B cell (primary cell): Measurements from ENCODE around the gene DPAGT1. TPM values are rescaled to one million over a fixed set of nuclear protein-coding genes. Genes with fewer than 3 reads are reported as not detected.

Experiments used
- ATAC-seq: fragments of 200-7000 bp; cut with Tn5 transposase; one replicate; pipeline ENCODE4 v1.10.0; 2021; ENCODE audit warnings: low read depth, mild to moderate bottlenecking, moderate number of reproducible peaks, moderate library complexity
- CTCF ChIA-PET: fragments of 350-600 bp; sonication (Branson Sonifier 250); formaldehyde crosslinking; loops from one replicate; lab custom pipeline; 2021; ENCODE audit warnings: antibody characterized with exemption, inconsistent platforms; lab: Charles Lee
- POLR2A ChIA-PET: fragments of 350-600 bp; sonication (Branson Sonifier 250); formaldehyde crosslinking; loops from one replicate; lab custom pipeline; 2021; ENCODE audit warnings: antibody characterized with exemption; lab: Charles Lee
- DNase-seq: peaks from one replicate; pipeline ENCODE4 v3.0.0; 2013
- H2AFZ ChIP-seq: 2 replicates; pipeline ENCODE4 v1.6.1; 2012; ENCODE audit warnings: mild to moderate bottlenecking, low read depth, low read length; ENCODE audit not compliant: insufficient read depth, poor library complexity, severe bottlenecking
- H3K27ac ChIP-seq, 2 donors: 1 replicate in 1 of 2; 2 replicates in 1 of 2; pipeline ENCODE4 v1.5.1; 2012 to 2013; ENCODE audit warnings: low read length in 2 of 2, mild to moderate bottlenecking in 2 of 2, moderate library complexity in 1 of 2
- H3K27me3 ChIP-seq, 4 experiments: fragments of 200-600 bp in 1 of 4; sonication (generic) in 1 of 4; replicated peaks in 1 of 4; 1 replicate in 2 of 4; 2 replicates in 2 of 4; pipeline versions ENCODE4 v1.6.1 to v1.7.0; 2013 to 2016; ENCODE audit warnings: low read length in 3 of 4, mild to moderate bottlenecking in 2 of 4, mixed read lengths in 1 of 4, moderate library complexity in 1 of 4; ENCODE audit not compliant: insufficient read depth in 4 of 4, control insufficient read depth in 3 of 4; ENCODE audit errors: control extremely low read depth in 1 of 4
- H3K36me3 ChIP-seq, 2 experiments: replicated peaks in 1 of 2; 1 replicate in 1 of 2; 2 replicates in 1 of 2; pipeline versions ENCODE4 v1.6.1 to v1.7.1; 2013; ENCODE audit warnings: low read length in 1 of 2; ENCODE audit not compliant: insufficient read depth in 2 of 2, control insufficient read depth in 1 of 2; ENCODE audit errors: control extremely low read depth in 1 of 2, extremely low read depth in 1 of 2
- H3K4me1 ChIP-seq, 2 donors: fragments of 200-600 bp in 1 of 2; sonication (generic) in 1 of 2; 1 replicate in 1 of 2; 2 replicates in 1 of 2; pipeline versions ENCODE4 v1.5.1 to v1.6.1; 2013 to 2017; ENCODE audit warnings: low read length in 2 of 2; ENCODE audit not compliant: control insufficient read depth in 2 of 2, insufficient read depth in 2 of 2
- H3K4me2 ChIP-seq: replicated peaks from 2 replicates; pipeline ENCODE3; 2012; ENCODE audit warnings: mild to moderate bottlenecking, low read depth, low read length; ENCODE audit not compliant: poor library complexity, severe bottlenecking
- H3K4me3 ChIP-seq, 5 experiments: fragments of 200-600 bp in 1 of 5; sonication (generic) in 1 of 5; 1 replicate in 3 of 5; 2 replicates in 2 of 5; pipeline versions ENCODE4 v1.5.1 to v1.7.0; 2011 to 2016; ENCODE audit warnings: low read length in 4 of 5, mild to moderate bottlenecking in 4 of 5, low read depth in 2 of 5, control low read depth in 1 of 5, moderate library complexity in 1 of 5; ENCODE audit not compliant: insufficient read depth in 1 of 5; ENCODE audit errors: control extremely low read depth in 1 of 5, extremely low read depth in 1 of 5
- H3K79me2 ChIP-seq: fragments of 200-600 bp; sonication (generic); one replicate; pipeline ENCODE4 v1.6.0; 2016; ENCODE audit warnings: low read length; ENCODE audit not compliant: control insufficient read depth, insufficient read depth
- H3K9ac ChIP-seq: fragments of 200-600 bp; sonication (generic); 2 replicates; pipeline ENCODE4 v1.6.1; 2017; ENCODE audit warnings: mild to moderate bottlenecking, low read length, moderate library complexity
- H3K9me3 ChIP-seq, 3 donors: one replicate each; pipeline versions ENCODE4 v1.6.1 to v1.7.1; 2013; ENCODE audit warnings: low read length in 2 of 3; ENCODE audit not compliant: control insufficient read depth in 2 of 3, insufficient read depth in 1 of 3; ENCODE audit errors: control extremely low read depth in 1 of 3
- H4K20me1 ChIP-seq: 2 replicates; pipeline ENCODE4 v1.6.0; 2012; ENCODE audit warnings: mild to moderate bottlenecking, low read length; ENCODE audit not compliant: insufficient read depth, control insufficient read depth, poor library complexity, severe bottlenecking
- H3K27ac Mint-ChIP-seq: one replicate; pipeline ENCODE4 v1.8.0; 2021; ENCODE audit warnings: mixed read lengths
- H3K27me3 Mint-ChIP-seq: one replicate; pipeline ENCODE4 v1.8.0; 2021; ENCODE audit warnings: mixed read lengths
- H3K4me1 Mint-ChIP-seq: one replicate; pipeline ENCODE4 v1.8.0; 2021; ENCODE audit warnings: mixed read lengths
- H3K4me3 Mint-ChIP-seq: one replicate; pipeline ENCODE4 v1.8.0; 2021; ENCODE audit warnings: mixed read lengths
- H3K9me3 Mint-ChIP-seq: one replicate; pipeline ENCODE4 v1.8.0; 2022; ENCODE audit warnings: mixed read lengths; ENCODE audit not compliant: insufficient read depth
- EZH2 ChIP-seq: IDR thresholded peaks from 2 replicates; pipeline ENCODE4 v1.6.1; 2012; ENCODE audit warnings: borderline replicate concordance, low read depth, mild to moderate bottlenecking, moderate library complexity, low read length; ENCODE audit not compliant: insufficient read depth, poor library complexity, severe bottlenecking
- WGBS: methylation state at CpG from one replicate; pipeline ENCODE4 v1.1.5; 2013; ENCODE audit warnings: missing lambda C conversion rate; ENCODE audit not compliant: insufficient coverage; 5-methylcytosine and 5-hydroxymethylcytosine counted together
- intact Hi-C: fragments of 100-400 bp; cut with micrococcal nuclease; formaldehyde crosslinking; loops from one replicate; pipeline ENCODE4 v1.10.0; 2022
- polyA plus RNA-seq: library from polyadenylated mRNA; depleted of rRNA; stranded (reverse); fragments of >200 nt; gene quantifications from 2 replicates; pipeline ENCODE4 v1.2.3, GENCODE V29; 2012
- total RNA-seq, 2 donors: library from RNA; stranded (reverse); fragments of 120-200 nt in 1 of 2; gene quantifications; 1 replicate in 1 of 2; 2 replicates in 1 of 2; pipeline versions ENCODE4 v1.2.3 to v1.2.4, GENCODE V29; 2013 to 2022
- TF ChIP-seq, protein P1 (sequence below): fragments of 200-600 bp; IDR thresholded peaks from one replicate; pipeline ENCODE4 v1.8.0; 2022; ENCODE audit warnings: antibody characterized with exemption, mild to moderate bottlenecking

The DPAGT1 gene
- total and polyA plus RNA-seq, 2 donors (not counting 1 experiment from before 2014, with no cell fraction given): 38.3 to 64.3 TPM

DNA sequence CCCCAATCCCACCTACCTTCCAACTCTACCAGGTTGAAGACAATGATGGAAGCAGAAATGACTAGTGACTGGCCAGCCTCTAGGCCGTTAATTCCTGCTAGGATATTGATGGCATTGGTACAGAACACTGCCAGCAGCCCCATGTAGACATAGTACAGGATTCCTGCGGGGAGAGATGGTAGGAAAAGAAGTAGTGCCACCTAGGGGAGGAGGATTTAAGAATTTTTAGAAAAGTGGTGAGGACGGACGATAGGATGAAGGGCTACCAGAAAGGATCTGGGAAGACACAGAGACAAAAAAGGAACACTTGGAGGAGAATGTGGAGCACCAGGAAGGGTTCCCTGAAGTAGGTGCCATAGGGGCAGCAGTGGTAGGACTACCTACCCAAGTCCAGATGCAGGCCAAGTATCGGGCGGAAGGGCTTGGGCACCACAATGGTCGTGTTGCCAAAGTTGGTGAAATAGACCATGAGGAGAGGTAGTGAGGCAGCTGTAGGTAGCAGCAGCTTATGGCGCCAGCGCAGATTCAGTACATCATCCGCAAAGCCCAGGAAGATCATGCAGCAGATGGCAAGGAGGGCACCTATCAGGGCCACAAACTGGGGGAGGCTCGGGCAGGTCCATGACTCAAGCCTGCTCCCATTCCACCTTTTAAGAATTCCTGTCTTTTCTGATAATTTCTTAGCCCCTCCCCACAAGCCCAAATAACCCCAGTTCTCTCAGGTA lies 1.2 kb downstream of the DPAGT1 start:
- H3K4me1 Mint-ChIP-seq: peaks cover 61% of the 10 kb centered on the region
- peak overlapping the region; percentile 88 for H3K4me2 ChIP-seq
- no peak for DNase-seq
- intact Hi-C loops: no loop called here
- ChIA-PET POLR2A (interaction anchor here (0.5 kb wide), 1 partner anchor 87 kb away, joined by 3 read pairs; no protein-coding TSS in a partner anchor), CTCF (interaction anchor here (0.7 to 1.5 kb wide), 2 partner anchors 20 to 85 kb away, joined by 3 to 6 read pairs; partner anchors contain the start of gene HINFP)
- no peaks in the 10 kb centered on the region for H3K27me3 ChIP-seq
- H3K79me2 ChIP-seq: peaks cover 18% of the 10 kb centered on the region
- H3K27me3 Mint-ChIP-seq: no peaks in the 10 kb centered on the region
- peaks cover 28 to 43% of the 10 kb centered on the region in 2 donors for H3K4me1 ChIP-seq
- no peak for ATAC-seq
- H3K4me3 ChIP-seq: peak overlapping the region in 3 of 5 experiments; percentile 75 to 96 (median 82)
- H3K27ac ChIP-seq: no peak overlapping the region
- H3K9me3 ChIP-seq: no peaks in the 10 kb centered on the region
- H3K27ac Mint-ChIP-seq: peak overlapping the region; percentile 98
- WGBS: 58% methylated on average over 7 of the region's 11 CpGs
- H3K9ac ChIP-seq: peak overlapping the region; percentile 86
- peaks cover 11% of the 10 kb centered on the region for H4K20me1 ChIP-seq
- TF ChIP-seq, protein P1, sequence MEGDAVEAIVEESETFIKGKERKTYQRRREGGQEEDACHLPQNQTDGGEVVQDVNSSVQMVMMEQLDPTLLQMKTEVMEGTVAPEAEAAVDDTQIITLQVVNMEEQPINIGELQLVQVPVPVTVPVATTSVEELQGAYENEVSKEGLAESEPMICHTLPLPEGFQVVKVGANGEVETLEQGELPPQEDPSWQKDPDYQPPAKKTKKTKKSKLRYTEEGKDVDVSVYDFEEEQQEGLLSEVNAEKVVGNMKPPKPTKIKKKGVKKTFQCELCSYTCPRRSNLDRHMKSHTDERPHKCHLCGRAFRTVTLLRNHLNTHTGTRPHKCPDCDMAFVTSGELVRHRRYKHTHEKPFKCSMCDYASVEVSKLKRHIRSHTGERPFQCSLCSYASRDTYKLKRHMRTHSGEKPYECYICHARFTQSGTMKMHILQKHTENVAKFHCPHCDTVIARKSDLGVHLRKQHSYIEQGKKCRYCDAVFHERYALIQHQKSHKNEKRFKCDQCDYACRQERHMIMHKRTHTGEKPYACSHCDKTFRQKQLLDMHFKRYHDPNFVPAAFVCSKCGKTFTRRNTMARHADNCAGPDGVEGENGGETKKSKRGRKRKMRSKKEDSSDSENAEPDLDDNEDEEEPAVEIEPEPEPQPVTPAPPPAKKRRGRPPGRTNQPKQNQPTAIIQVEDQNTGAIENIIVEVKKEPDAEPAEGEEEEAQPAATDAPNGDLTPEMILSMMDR: no peak
- TF ChIP-seq EZH2: no peak
- peak overlapping the region; percentile 93 for H3K4me3 Mint-ChIP-seq
- H3K9me3 Mint-ChIP-seq: no peaks in the 10 kb centered on the region
- peaks cover 8 to 21% of the 10 kb centered on the region in 2 experiments for H3K36me3 ChIP-seq
- no peak overlapping the region for H2AFZ ChIP-seq

DNA sequence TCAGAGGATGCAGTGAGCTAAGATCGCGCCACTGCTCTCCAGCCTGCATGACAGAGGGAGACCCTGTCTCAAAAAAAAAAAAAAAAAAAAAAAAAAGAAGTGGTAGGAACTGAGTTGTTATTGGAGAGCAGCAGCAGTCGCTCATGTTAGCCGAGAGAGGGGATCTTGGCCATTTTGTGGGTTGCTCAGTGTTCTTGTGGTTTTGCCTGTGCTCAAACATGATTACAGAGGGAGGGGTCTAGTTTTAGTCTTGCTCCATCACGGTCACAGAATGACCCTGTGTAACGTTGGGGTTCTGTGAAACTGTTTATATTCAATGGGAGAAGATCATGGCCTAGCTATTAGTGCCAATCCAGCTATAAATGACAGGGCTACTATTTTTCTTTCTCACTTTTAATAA lies 1.9 kb downstream of the DPAGT1 start:
- Mint-ChIP-seq H3K4me3 (peak overlapping the region; percentile 4), H3K27ac (no peak overlapping the region), H3K27me3 (no peaks in the 10 kb centered on the region), H3K4me1 (peaks cover 60% of the 10 kb centered on the region), H3K9me3 (no peaks in the 10 kb centered on the region)
- Histone ChIP-seq H4K20me1 (peaks cover 11% of the 10 kb centered on the region), H3K4me2 (no peak overlapping the region), H3K27ac (no peak overlapping the region), H3K4me1 (peaks cover 28 to 43% of the 10 kb centered on the region in 2 donors), H3K36me3 (peaks cover 8 to 21% of the 10 kb centered on the region in 2 experiments), H3K79me2 (peaks cover 18% of the 10 kb centered on the region), H3K4me3 (no peak overlapping the region), H3K27me3 (no peaks in the 10 kb centered on the region), H3K9me3 (no peaks in the 10 kb centered on the region), H3K9ac (no peak overlapping the region), H2AFZ (no peak overlapping the region)
- CTCF ChIA-PET: interaction anchor here (0.7 to 1.5 kb wide), 2 partner anchors 21 to 84 kb away, joined by 3 to 6 read pairs; partner anchors contain the start of gene HINFP
- ATAC-seq: no peak
- TF ChIP-seq EZH2: no peak
- TF ChIP-seq, protein P1: no peak
- intact Hi-C loops: no loop called here
- 79% methylated on average over 5 of the region's 6 CpGs for WGBS
- no peak for DNase-seq
- POLR2A ChIA-PET: interaction anchor here (0.5 to 0.7 kb wide), 2 partner anchors 58 to 86 kb away, joined by 3 to 5 read pairs; no protein-coding TSS in a partner anchor
